ENCODE measurements around the gene ESPN.

ESPN gene

GRCh38 chr1:6464514-6464836 is 39.9 kb downstream of the ESPN start:
- no peak overlapping the region for H3K27ac ChIP-seq (ENCODE audit: low read length)
- TF ChIP-seq EZH2 (IDR thresholded peaks at IDR 0.05; ENCODE audit: borderline replicate concordance, low read depth, low read length, severe bottlenecking), result no peak
- no peak for TF ChIP-seq CTCF (IDR thresholded peaks at IDR 0.05; ENCODE audit: borderline replicate concordance, extremely low read depth, low read length, poor library complexity, severe bottlenecking)
- no peak overlapping the region for H3K4me2 ChIP-seq (ENCODE audit: insufficient read depth, low read length)
- H2AFZ ChIP-seq (ENCODE audit: low read depth, low read length), result no peak overlapping the region
- H3K27me3 ChIP-seq (ENCODE audit: insufficient read depth, low read length, poor library complexity), result peaks cover 13% of the 10 kb centered on the region
- H3K4me3 ChIP-seq (ENCODE audit: low read depth in 1 of 2, low read length in 2 of 2), result no peak overlapping the region
- no peak overlapping the region for H3K9ac ChIP-seq (ENCODE audit: low read depth, low read length)
- H3K79me2 ChIP-seq (ENCODE audit: insufficient read depth, low read length), result no peaks in the 10 kb centered on the region
- peaks cover 19% of the 10 kb centered on the region for H3K4me1 ChIP-seq (ENCODE audit: insufficient read depth, low read length)
- no peaks in the 10 kb centered on the region for H3K9me3 ChIP-seq (ENCODE audit: insufficient read depth, low read length, severe bottlenecking)
- DNase-seq, result no peak
- H4K20me1 ChIP-seq (ENCODE audit: insufficient read depth, low read length), result peaks cover 4% of the 10 kb centered on the region; the same call in 1 of the 2 replicates
- ATAC-seq (ENCODE audit: insufficient read depth, low read depth), result no peak
- H3K36me3 ChIP-seq (ENCODE audit: insufficient read depth, low read length), result no peaks in the 10 kb centered on the region

GRCh38 chr1:6464915-6465314 is 40.3 kb downstream of the ESPN start:
- Histone ChIP-seq H3K36me3 (ENCODE audit: insufficient read depth, low read length) (no peaks in the 10 kb centered on the region), H3K4me2 (ENCODE audit: insufficient read depth, low read length) (no peak overlapping the region), H3K9ac (ENCODE audit: low read depth, low read length) (no peak overlapping the region), H3K4me3 (ENCODE audit: low read depth in 1 of 2, low read length in 2 of 2) (no peak overlapping the region), H3K27me3 (ENCODE audit: insufficient read depth, low read length, poor library complexity) (peaks cover 13% of the 10 kb centered on the region), H3K27ac (ENCODE audit: low read length) (no peak overlapping the region), H3K9me3 (ENCODE audit: insufficient read depth, low read length, severe bottlenecking) (no peaks in the 10 kb centered on the region), H2AFZ (ENCODE audit: low read depth, low read length) (no peak overlapping the region), H3K79me2 (ENCODE audit: insufficient read depth, low read length) (no peaks in the 10 kb centered on the region), H4K20me1 (ENCODE audit: insufficient read depth, low read length) (peaks cover 4% of the 10 kb centered on the region; the same call in 1 of the 2 replicates), H3K4me1 (ENCODE audit: insufficient read depth, low read length) (peaks cover 14% of the 10 kb centered on the region)
- ATAC-seq (ENCODE audit: insufficient read depth, low read depth), result no peak
- DNase-seq, result no peak
- no peak for TF ChIP-seq EZH2 (IDR thresholded peaks at IDR 0.05; ENCODE audit: borderline replicate concordance, low read depth, low read length, severe bottlenecking)
- no peak for TF ChIP-seq CTCF (IDR thresholded peaks at IDR 0.05; ENCODE audit: borderline replicate concordance, extremely low read depth, low read length, poor library complexity, severe bottlenecking)

GRCh38 chr1:6465461-6466005 is 41.0 kb downstream of the ESPN start:
- Histone ChIP-seq H4K20me1 (ENCODE audit: insufficient read depth, low read length) (peaks cover 4% of the 10 kb centered on the region; the same call in 1 of the 2 replicates), H3K9me3 (ENCODE audit: insufficient read depth, low read length, severe bottlenecking) (no peaks in the 10 kb centered on the region), H3K36me3 (ENCODE audit: insufficient read depth, low read length) (no peaks in the 10 kb centered on the region), H2AFZ (ENCODE audit: low read depth, low read length) (no peak overlapping the region), H3K4me2 (ENCODE audit: insufficient read depth, low read length) (no peak overlapping the region), H3K4me3 (ENCODE audit: low read depth in 1 of 2, low read length in 2 of 2) (no peak overlapping the region), H3K27ac (ENCODE audit: low read length) (no peak overlapping the region), H3K9ac (ENCODE audit: low read depth, low read length) (no peak overlapping the region), H3K4me1 (ENCODE audit: insufficient read depth, low read length) (peaks cover 8% of the 10 kb centered on the region), H3K79me2 (ENCODE audit: insufficient read depth, low read length) (no peaks in the 10 kb centered on the region), H3K27me3 (ENCODE audit: insufficient read depth, low read length, poor library complexity) (peaks cover 13% of the 10 kb centered on the region)
- no peak for TF ChIP-seq EZH2 (IDR thresholded peaks at IDR 0.05; ENCODE audit: borderline replicate concordance, low read depth, low read length, severe bottlenecking)
- no peak for TF ChIP-seq CTCF (IDR thresholded peaks at IDR 0.05; ENCODE audit: borderline replicate concordance, extremely low read depth, low read length, poor library complexity, severe bottlenecking)
- DNase-seq (peak; percentile 23), ATAC-seq (ENCODE audit: insufficient read depth, low read depth) (peak; percentile 33)
